WTC11 (cell line): ENCODE results near the gene LRMDA. TPM values are rescaled to one million over a fixed set of nuclear protein-coding genes. Genes with fewer than 3 reads are reported as not detected.

ENCODE experiments used
- ATAC-seq: fragments of 200-7000 bp; cut with Tn5 transposase; 2 replicates; pipeline ENCODE4 v1.10.0; 2021; ENCODE audit warnings: mild to moderate bottlenecking, moderate library complexity
- CTCF ChIA-PET: fragments of 300-600 bp; sonication (Branson Sonifier 250); formaldehyde crosslinking; loops from one replicate; lab custom pipeline; 2021; ENCODE audit warnings: antibody characterized with exemption; lab: Charles Lee
- POLR2A ChIA-PET: fragments of 350-600 bp; sonication (Branson Sonifier 250); formaldehyde crosslinking; loops from one replicate; lab custom pipeline; 2021; ENCODE audit warnings: antibody characterized with exemption; lab: Charles Lee
- DNase-seq: peaks from one replicate; pipeline ENCODE4 v3.0.0; 2021; ENCODE audit warnings: low spot score
- H3K27ac Mint-ChIP-seq: 2 replicates; pipeline ENCODE4 v1.8.0; 2021; ENCODE audit warnings: mixed read lengths
- H3K27me3 Mint-ChIP-seq: 2 replicates; pipeline ENCODE4 v1.8.0; 2021; ENCODE audit warnings: low read depth, mild to moderate bottlenecking, moderate library complexity, mixed read lengths
- H3K36me3 Mint-ChIP-seq: 2 replicates; pipeline ENCODE4 v1.8.0; 2021; ENCODE audit warnings: mixed read lengths
- H3K4me1 Mint-ChIP-seq: 2 replicates; pipeline ENCODE4 v1.8.0; 2022; ENCODE audit warnings: mixed read lengths
- H3K4me3 Mint-ChIP-seq: 2 replicates; pipeline ENCODE4 v1.8.0; 2021; ENCODE audit warnings: mild to moderate bottlenecking, moderate library complexity, mixed read lengths
- H3K9me3 Mint-ChIP-seq: 2 replicates; pipeline ENCODE4 v1.8.0; 2021; ENCODE audit warnings: mixed read lengths
- ATF1 ChIP-seq: sonication (generic); formaldehyde crosslinking; IDR thresholded peaks from 2 replicates; pipeline ENCODE4 v1.8.1; 2023; ENCODE audit warnings: mild to moderate bottlenecking, moderate library complexity, missing genetic modification reagents
- ATF2 ChIP-seq: sonication (generic); formaldehyde crosslinking; IDR thresholded peaks from 2 replicates; pipeline ENCODE4 v1.8.1; 2022; ENCODE audit warnings: low read depth, missing genetic modification reagents, borderline replicate concordance
- ATF3 ChIP-seq: sonication (generic); formaldehyde crosslinking; conservative IDR thresholded peaks from 2 replicates; pipeline ENCODE4 v1.8.1; 2022; ENCODE audit warnings: mild to moderate bottlenecking, missing genetic modification reagents
- ELF4 ChIP-seq: sonication (generic); formaldehyde crosslinking; IDR thresholded peaks from 2 replicates; pipeline ENCODE4 v1.8.1; 2022; ENCODE audit warnings: low read depth, mild to moderate bottlenecking, moderate library complexity, missing genetic modification reagents
- GTF2I ChIP-seq: fragments of 250-450 bp; sonication (Bioruptor Pico); conservative IDR thresholded peaks from 2 replicates; pipeline ENCODE4 v1.4.0; 2021; ENCODE audit warnings: mild to moderate bottlenecking
- MLX ChIP-seq: sonication (generic); formaldehyde crosslinking; IDR thresholded peaks from 2 replicates; pipeline ENCODE4 v1.8.1; 2023; ENCODE audit warnings: mild to moderate bottlenecking, missing genetic modification reagents, moderate library complexity
- TCF7 ChIP-seq: sonication (generic); formaldehyde crosslinking; IDR thresholded peaks from 2 replicates; pipeline ENCODE4 v1.8.0; 2022; ENCODE audit warnings: mild to moderate bottlenecking, low read depth, missing genetic modification reagents, moderate library complexity
- TEAD1 ChIP-seq: sonication (generic); formaldehyde crosslinking; IDR thresholded peaks from 2 replicates; pipeline ENCODE4 v1.8.0; 2022; ENCODE audit warnings: mild to moderate bottlenecking, missing genetic modification reagents
- ZNF121 ChIP-seq: sonication (generic); formaldehyde crosslinking; IDR thresholded peaks from 2 replicates; pipeline ENCODE4 v1.8.0; 2023; ENCODE audit warnings: missing genetic modification reagents
- ZNF138 ChIP-seq: sonication (generic); formaldehyde crosslinking; conservative IDR thresholded peaks from 2 replicates; pipeline ENCODE4 v1.8.1; 2022; ENCODE audit warnings: mild to moderate bottlenecking, moderate library complexity, missing genetic modification reagents
- ZNF281 ChIP-seq: sonication (generic); formaldehyde crosslinking; IDR thresholded peaks from 2 replicates; pipeline ENCODE4 v1.8.0; 2023; ENCODE audit warnings: mild to moderate bottlenecking, missing genetic modification reagents
- ZNF317 ChIP-seq: sonication (generic); formaldehyde crosslinking; IDR thresholded peaks from 2 replicates; pipeline ENCODE4 v1.8.1; 2023; ENCODE audit warnings: low read depth, mild to moderate bottlenecking, moderate library complexity, missing genetic modification reagents, borderline replicate concordance
- ZNF512 ChIP-seq: sonication (generic); formaldehyde crosslinking; IDR thresholded peaks from 2 replicates; pipeline ENCODE4 v1.8.1; 2022; ENCODE audit warnings: missing genetic modification reagents, borderline replicate concordance
- total RNA-seq: library from RNA; stranded (reverse); gene quantifications from 3 replicates; pipeline ENCODE4 v1.2.3, GENCODE V29; 2021
- TF ChIP-seq, protein P1 (sequence below): sonication (generic); formaldehyde crosslinking; IDR thresholded peaks from 2 replicates; pipeline ENCODE4 v1.8.1; 2022; ENCODE audit warnings: mild to moderate bottlenecking, moderate library complexity, missing genetic modification reagents
- TF ChIP-seq, protein P2 (sequence below): sonication (generic); formaldehyde crosslinking; IDR thresholded peaks from 2 replicates; pipeline ENCODE4 v1.8.0; 2023; ENCODE audit warnings: missing genetic modification reagents
- TF ChIP-seq, protein P3 (sequence below): fragments of 250-450 bp; sonication (Bioruptor Pico); IDR thresholded peaks from 2 replicates; pipeline ENCODE4 v1.9.0; 2021; ENCODE audit warnings: mild to moderate bottlenecking
- TF ChIP-seq, protein P4 (sequence below): fragments of 250-450 bp; sonication (Bioruptor Pico); conservative IDR thresholded peaks from 2 replicates; pipeline ENCODE4 v1.9.0; 2021; ENCODE audit warnings: mild to moderate bottlenecking

LRMDA gene
- total RNA-seq, 1 experiment from 2014 or later, result 0.92 TPM

DNA sequence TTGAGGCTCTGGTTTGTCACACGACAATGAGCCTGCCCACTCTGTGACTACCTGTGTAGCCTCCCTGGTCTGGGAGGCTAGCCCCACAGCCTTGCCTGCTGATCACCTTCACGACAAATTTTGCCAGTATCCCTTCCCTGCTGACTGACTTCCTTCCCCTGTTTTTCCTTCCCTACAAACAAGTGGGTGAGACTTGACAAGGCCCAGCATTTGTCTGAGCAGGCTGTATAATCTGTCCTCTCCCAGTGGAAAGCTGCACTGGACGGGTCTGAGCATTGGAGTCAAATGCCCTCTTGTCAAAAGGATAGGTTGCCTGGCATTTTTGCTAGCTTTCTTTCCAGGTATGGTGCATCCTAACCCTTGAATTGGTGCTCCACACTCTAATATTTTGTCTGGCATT is 1117.7 kb downstream of the LRMDA start:
- DNase-seq (no peak), ATAC-seq (no peak)
- ChIA-PET CTCF (no interaction called here), POLR2A (no interaction called here)
- no peak for TF ChIP-seq TCF7 (CRISPR knock-in tag)
- TF ChIP-seq ZNF121 (CRISPR knock-in tag), result no peak
- TF ChIP-seq ATF1 (CRISPR knock-in tag), result no peak
- TF ChIP-seq GTF2I (CRISPR knock-in tag), result no peak
- TF ChIP-seq ZNF317, result no peak
- TF ChIP-seq, protein P1, sequence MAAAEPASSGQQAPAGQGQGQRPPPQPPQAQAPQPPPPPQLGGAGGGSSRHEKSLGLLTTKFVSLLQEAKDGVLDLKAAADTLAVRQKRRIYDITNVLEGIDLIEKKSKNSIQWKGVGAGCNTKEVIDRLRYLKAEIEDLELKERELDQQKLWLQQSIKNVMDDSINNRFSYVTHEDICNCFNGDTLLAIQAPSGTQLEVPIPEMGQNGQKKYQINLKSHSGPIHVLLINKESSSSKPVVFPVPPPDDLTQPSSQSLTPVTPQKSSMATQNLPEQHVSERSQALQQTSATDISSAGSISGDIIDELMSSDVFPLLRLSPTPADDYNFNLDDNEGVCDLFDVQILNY (CRISPR knock-in tag), result no peak
- no peak for TF ChIP-seq ZNF281 (CRISPR knock-in tag)
- TF ChIP-seq, protein P2, sequence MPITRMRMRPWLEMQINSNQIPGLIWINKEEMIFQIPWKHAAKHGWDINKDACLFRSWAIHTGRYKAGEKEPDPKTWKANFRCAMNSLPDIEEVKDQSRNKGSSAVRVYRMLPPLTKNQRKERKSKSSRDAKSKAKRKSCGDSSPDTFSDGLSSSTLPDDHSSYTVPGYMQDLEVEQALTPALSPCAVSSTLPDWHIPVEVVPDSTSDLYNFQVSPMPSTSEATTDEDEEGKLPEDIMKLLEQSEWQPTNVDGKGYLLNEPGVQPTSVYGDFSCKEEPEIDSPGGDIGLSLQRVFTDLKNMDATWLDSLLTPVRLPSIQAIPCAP (CRISPR knock-in tag), result no peak
- no peak for TF ChIP-seq ATF3 (CRISPR knock-in tag)
- TF ChIP-seq MLX (CRISPR knock-in tag), result no peak
- TF ChIP-seq, protein P3, sequence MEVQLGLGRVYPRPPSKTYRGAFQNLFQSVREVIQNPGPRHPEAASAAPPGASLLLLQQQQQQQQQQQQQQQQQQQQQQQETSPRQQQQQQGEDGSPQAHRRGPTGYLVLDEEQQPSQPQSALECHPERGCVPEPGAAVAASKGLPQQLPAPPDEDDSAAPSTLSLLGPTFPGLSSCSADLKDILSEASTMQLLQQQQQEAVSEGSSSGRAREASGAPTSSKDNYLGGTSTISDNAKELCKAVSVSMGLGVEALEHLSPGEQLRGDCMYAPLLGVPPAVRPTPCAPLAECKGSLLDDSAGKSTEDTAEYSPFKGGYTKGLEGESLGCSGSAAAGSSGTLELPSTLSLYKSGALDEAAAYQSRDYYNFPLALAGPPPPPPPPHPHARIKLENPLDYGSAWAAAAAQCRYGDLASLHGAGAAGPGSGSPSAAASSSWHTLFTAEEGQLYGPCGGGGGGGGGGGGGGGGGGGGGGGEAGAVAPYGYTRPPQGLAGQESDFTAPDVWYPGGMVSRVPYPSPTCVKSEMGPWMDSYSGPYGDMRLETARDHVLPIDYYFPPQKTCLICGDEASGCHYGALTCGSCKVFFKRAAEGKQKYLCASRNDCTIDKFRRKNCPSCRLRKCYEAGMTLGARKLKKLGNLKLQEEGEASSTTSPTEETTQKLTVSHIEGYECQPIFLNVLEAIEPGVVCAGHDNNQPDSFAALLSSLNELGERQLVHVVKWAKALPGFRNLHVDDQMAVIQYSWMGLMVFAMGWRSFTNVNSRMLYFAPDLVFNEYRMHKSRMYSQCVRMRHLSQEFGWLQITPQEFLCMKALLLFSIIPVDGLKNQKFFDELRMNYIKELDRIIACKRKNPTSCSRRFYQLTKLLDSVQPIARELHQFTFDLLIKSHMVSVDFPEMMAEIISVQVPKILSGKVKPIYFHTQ (CRISPR knock-in tag), result no peak
- no peak for TF ChIP-seq ZNF512 (CRISPR knock-in tag)
- TF ChIP-seq ELF4, result no peak
- no peaks in the 10 kb centered on the region for H3K36me3 Mint-ChIP-seq
- H3K4me1 Mint-ChIP-seq, result 0 out of 2 replicates have a peak, but pooled peaks cover 8% of the 10 kb centered on the region
- H3K27me3 Mint-ChIP-seq, result 0 out of 2 replicates have a peak, but pooled peaks cover 5% of the 10 kb centered on the region
- no peaks in the 10 kb centered on the region for H3K9me3 Mint-ChIP-seq
- no peak overlapping the region for H3K4me3 Mint-ChIP-seq
- H3K27ac Mint-ChIP-seq, result no peak overlapping the region

DNA sequence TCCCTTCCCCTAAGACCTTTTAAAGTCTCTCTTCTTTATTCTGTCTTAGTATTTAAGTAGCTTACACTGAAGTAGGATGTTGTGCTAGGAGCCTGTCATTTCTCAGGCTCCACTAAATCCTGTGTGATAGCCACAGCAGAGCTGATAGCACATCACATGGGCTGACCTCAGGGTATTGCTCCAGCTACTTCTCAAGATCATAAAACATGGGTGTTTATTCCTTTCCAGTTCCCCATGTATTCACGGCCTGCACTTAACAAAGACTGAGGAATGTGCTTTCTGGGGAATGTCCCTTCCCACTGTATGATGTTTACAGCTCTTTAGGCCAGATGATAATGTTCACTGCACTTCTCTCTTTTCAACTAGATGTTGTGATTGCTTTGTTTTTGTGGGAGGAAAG is 1119.4 kb downstream of the LRMDA start:
- Mint-ChIP-seq H3K4me1 (0 out of 2 replicates have a peak, but pooled peaks cover 8% of the 10 kb centered on the region), H3K9me3 (no peaks in the 10 kb centered on the region), H3K27me3 (0 out of 2 replicates have a peak, but pooled peaks cover 5% of the 10 kb centered on the region), H3K4me3 (no peak overlapping the region), H3K36me3 (no peaks in the 10 kb centered on the region), H3K27ac (no peak overlapping the region)
- ATAC-seq, result no peak
- ChIA-PET CTCF (no interaction called here), POLR2A (no interaction called here)
- no peak for DNase-seq
- TF ChIP-seq, protein P4, sequence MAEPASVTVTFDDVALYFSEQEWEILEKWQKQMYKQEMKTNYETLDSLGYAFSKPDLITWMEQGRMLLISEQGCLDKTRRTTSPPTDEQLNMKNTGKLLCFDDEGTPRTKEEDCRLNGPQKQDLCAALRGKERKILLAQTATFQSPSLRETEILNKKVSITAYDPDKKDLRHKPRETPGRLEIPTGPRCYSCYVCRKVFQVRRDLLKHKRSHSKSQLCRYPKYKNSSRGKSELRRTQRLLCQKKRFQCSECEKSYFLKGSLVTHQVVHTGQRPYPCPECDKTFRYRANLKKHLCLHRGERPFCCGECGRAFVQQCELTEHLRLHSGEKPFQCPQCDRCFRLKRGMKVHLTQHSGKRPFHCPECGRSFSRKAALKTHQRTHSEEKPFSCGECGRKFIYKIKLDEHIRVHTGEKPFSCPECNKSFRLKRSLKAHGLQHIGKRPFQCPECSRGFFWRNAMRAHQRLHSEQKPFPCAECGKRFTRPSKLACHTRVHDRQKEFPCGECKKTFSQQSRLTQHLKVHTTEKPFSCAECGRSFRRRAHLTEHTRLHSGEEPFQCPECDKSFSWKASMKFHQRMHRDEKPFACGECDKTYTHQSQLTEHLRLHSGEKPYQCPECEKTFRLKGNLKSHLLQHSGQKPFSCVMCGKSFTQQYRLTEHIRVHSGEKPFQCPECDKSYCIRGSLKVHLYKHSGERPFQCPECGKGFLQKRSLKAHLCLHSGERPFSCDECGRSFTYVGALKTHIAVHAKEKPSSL (CRISPR knock-in tag), result no peak
- TF ChIP-seq, protein P2 (CRISPR knock-in tag), result no peak
- TF ChIP-seq ATF2 (CRISPR knock-in tag), result no peak
- no peak for TF ChIP-seq ZNF138 (CRISPR knock-in tag)
- TF ChIP-seq ELF4, result no peak
- TF ChIP-seq TEAD1 (CRISPR knock-in tag), result no peak
- TF ChIP-seq ATF3 (CRISPR knock-in tag), result no peak
